Endodermal cell (in vitro differentiated cells): ENCODE measurements around the gene TAPT1. TPM values are rescaled to one million over a fixed set of nuclear protein-coding genes. Genes with fewer than 3 reads are reported as not detected.
A peak's percentile ranks its signal among the peaks of the same experiment; 100 is the strongest.

Experiments used
- DNase-seq: peaks from one replicate; pipeline ENCODE4 v3.0.0-alpha.2; 2017
- H3K27ac ChIP-seq: 2 replicates; pipeline ENCODE4 v1.5.1; 2013; ENCODE audit warnings: mild to moderate bottlenecking, low read depth, low read length, moderate library complexity
- H3K27me3 ChIP-seq: 2 replicates; pipeline ENCODE4 v1.6.1; 2013; ENCODE audit warnings: mild to moderate bottlenecking, low read length, moderate library complexity; ENCODE audit not compliant: insufficient read depth, control insufficient read depth, poor library complexity, severe bottlenecking
- H3K36me3 ChIP-seq: 2 replicates; pipeline ENCODE4 v1.7.0; 2013; ENCODE audit warnings: mild to moderate bottlenecking, low read length, moderate library complexity; ENCODE audit not compliant: control insufficient read depth, insufficient read depth
- H3K4me1 ChIP-seq: one replicate; pipeline ENCODE4 v1.7.0; 2013; ENCODE audit warnings: low read length; ENCODE audit not compliant: control insufficient read depth, insufficient read depth
- H3K4me3 ChIP-seq: 2 replicates; pipeline ENCODE4 v1.5.1; 2013; ENCODE audit warnings: mild to moderate bottlenecking, low read length, moderate library complexity
- H3K9ac ChIP-seq: 2 replicates; pipeline ENCODE4 v1.6.1; 2013; ENCODE audit warnings: mild to moderate bottlenecking, low read length, moderate library complexity; ENCODE audit not compliant: poor library complexity, severe bottlenecking; ENCODE audit errors: extremely low read depth
- H3K9me3 ChIP-seq: 2 replicates; pipeline ENCODE4 v1.6.1; 2013; ENCODE audit warnings: mild to moderate bottlenecking, low read length, moderate library complexity; ENCODE audit not compliant: control insufficient read depth
- H3K27ac Mint-ChIP-seq: 2 replicates; pipeline ENCODE4 v1.8.0; 2020; ENCODE audit warnings: mixed read lengths
- H3K27me3 Mint-ChIP-seq: 2 replicates; pipeline ENCODE4 v1.8.0; 2021; ENCODE audit warnings: mild to moderate bottlenecking, mixed read lengths; ENCODE audit not compliant: insufficient read depth
- H3K36me3 Mint-ChIP-seq: 2 replicates; pipeline ENCODE4 v1.8.0; 2020; ENCODE audit warnings: low read depth, mixed read lengths
- H3K4me1 Mint-ChIP-seq: 2 replicates; pipeline ENCODE4 v1.8.0; 2020; ENCODE audit warnings: mixed read lengths
- H3K4me3 Mint-ChIP-seq: 2 replicates; pipeline ENCODE4 v1.8.0; 2020; ENCODE audit warnings: mild to moderate bottlenecking, moderate library complexity, mixed read lengths
- H3K9me3 Mint-ChIP-seq: 2 replicates; pipeline ENCODE4 v1.8.0; 2020; ENCODE audit warnings: mild to moderate bottlenecking, mixed read lengths
- WGBS, 2 experiments: methylation state at CpG; one replicate each; pipeline versions ENCODE4 v1.1.5 to v1.1.7; 2013; ENCODE audit warnings: missing lambda C conversion rate in 2 of 2, mixed read lengths in 1 of 2; ENCODE audit not compliant: insufficient coverage in 1 of 2, insufficient read length in 1 of 2; 5-methylcytosine and 5-hydroxymethylcytosine counted together
- total RNA-seq, 2 donors: library from RNA; stranded (reverse); fragmentation: NEBNext Ultra II Directional in 1 of 2; extraction: Animal tissue kit (Norgen Biotek cat#: 25700) in 1 of 2; gene quantifications; 2 replicates in 1 of 2; 3 replicates in 1 of 2; pipeline ENCODE4 v1.2.1, GENCODE V29; 2021
- TF ChIP-seq, protein P1 (sequence below): fragments of 200-600 bp; sonication (generic); conservative IDR thresholded peaks from 2 replicates; pipeline ENCODE4 v1.5.0; 2021; ENCODE audit warnings: antibody characterized with exemption, mild to moderate bottlenecking

Gene TAPT1
- total RNA-seq, 2 donors from 2014 or later, result 19.8 to 22.6 TPM

- H3K27ac ChIP-seq, result no peak overlapping the region
- 19 to 45% methylated on average over 1 of the region's 1 CpG for WGBS, 2 experiments
- TF ChIP-seq, protein P1, sequence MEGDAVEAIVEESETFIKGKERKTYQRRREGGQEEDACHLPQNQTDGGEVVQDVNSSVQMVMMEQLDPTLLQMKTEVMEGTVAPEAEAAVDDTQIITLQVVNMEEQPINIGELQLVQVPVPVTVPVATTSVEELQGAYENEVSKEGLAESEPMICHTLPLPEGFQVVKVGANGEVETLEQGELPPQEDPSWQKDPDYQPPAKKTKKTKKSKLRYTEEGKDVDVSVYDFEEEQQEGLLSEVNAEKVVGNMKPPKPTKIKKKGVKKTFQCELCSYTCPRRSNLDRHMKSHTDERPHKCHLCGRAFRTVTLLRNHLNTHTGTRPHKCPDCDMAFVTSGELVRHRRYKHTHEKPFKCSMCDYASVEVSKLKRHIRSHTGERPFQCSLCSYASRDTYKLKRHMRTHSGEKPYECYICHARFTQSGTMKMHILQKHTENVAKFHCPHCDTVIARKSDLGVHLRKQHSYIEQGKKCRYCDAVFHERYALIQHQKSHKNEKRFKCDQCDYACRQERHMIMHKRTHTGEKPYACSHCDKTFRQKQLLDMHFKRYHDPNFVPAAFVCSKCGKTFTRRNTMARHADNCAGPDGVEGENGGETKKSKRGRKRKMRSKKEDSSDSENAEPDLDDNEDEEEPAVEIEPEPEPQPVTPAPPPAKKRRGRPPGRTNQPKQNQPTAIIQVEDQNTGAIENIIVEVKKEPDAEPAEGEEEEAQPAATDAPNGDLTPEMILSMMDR, result no peak
These were observed 19.0 kb upstream of the TAPT1 start for GRCh38 chr4:16245241-16245640.

GRCh38 chr4:16243285-16243684 lies 17.0 kb upstream of the TAPT1 start:
- peaks cover 8% of the 10 kb centered on the region for H3K27me3 ChIP-seq
- Mint-ChIP-seq H3K4me1 (peaks cover 29% of the 10 kb centered on the region), H3K27ac (no peak overlapping the region), H3K9me3 (peaks cover 19% of the 10 kb centered on the region), H3K4me3 (no peak overlapping the region), H3K36me3 (peaks cover 31% of the 10 kb centered on the region), H3K27me3 (peaks cover 11% of the 10 kb centered on the region)
- H3K4me1 ChIP-seq, result peaks cover 9% of the 10 kb centered on the region
- DNase-seq, result no peak
- TF ChIP-seq, protein P1, result no peak
- H3K9ac ChIP-seq, result no peak overlapping the region
- H3K27ac ChIP-seq, result no peak overlapping the region
- H3K9me3 ChIP-seq, result peaks cover 26% of the 10 kb centered on the region
- H3K4me3 ChIP-seq, result peak overlapping the region; percentile 60
- WGBS, 2 experiments, result 92 to 100% methylated on average over 4 of the region's 4 CpGs
- H3K36me3 ChIP-seq, result no peaks in the 10 kb centered on the region

More at GRCh38 chr4:16245241-16245640, 19.0 kb upstream of the TAPT1 start:
- no peak overlapping the region for H3K4me3 Mint-ChIP-seq
- peaks cover 35% of the 10 kb centered on the region for H3K36me3 Mint-ChIP-seq
- Histone ChIP-seq H3K4me1 (peaks cover 9% of the 10 kb centered on the region), H3K27me3 (peaks cover 8% of the 10 kb centered on the region), H3K9ac (no peak overlapping the region), H3K9me3 (peaks cover 26% of the 10 kb centered on the region), H3K36me3 (no peaks in the 10 kb centered on the region), H3K4me3 (peak overlapping the region; percentile 55)
- peaks cover 19% of the 10 kb centered on the region for H3K4me1 Mint-ChIP-seq
- peaks cover 19% of the 10 kb centered on the region for H3K9me3 Mint-ChIP-seq
- peak overlapping the region; percentile 11 for H3K27ac Mint-ChIP-seq
- DNase-seq, result no peak
- peaks cover 8% of the 10 kb centered on the region for H3K27me3 Mint-ChIP-seq

DNA sequence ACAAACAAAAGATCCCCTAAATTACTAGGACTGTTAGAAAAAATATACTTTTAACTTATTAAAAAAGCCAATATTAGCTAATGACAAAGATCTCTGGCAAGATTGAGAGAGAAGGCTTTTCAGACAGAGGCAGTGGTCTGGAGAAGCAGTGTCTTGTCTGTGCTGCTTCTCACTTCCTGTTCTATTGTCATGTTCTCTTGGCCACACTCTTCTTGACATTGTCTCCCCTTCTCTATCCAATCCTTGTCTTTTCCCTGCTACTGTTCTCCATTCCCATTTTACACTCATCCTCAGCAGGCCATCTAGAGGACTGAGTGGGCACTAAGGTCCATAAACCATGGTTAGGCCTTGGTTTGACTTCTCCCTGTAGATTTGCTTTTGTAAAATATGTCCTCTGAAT lies 14.0 kb upstream of the TAPT1 start:
- no peaks in the 10 kb centered on the region for H3K27me3 ChIP-seq
- peaks cover 19% of the 10 kb centered on the region for H3K36me3 Mint-ChIP-seq
- peaks cover 26% of the 10 kb centered on the region for H3K9me3 ChIP-seq
- H3K4me3 ChIP-seq, result no peak overlapping the region
- H3K27ac Mint-ChIP-seq, result no peak overlapping the region
- H3K27me3 Mint-ChIP-seq, result peaks cover 4% of the 10 kb centered on the region
- TF ChIP-seq, protein P1, result peak; percentile 38
- H3K9me3 Mint-ChIP-seq, result peaks cover 19% of the 10 kb centered on the region
- no peaks in the 10 kb centered on the region for H3K36me3 ChIP-seq
- no peak for DNase-seq
- H3K4me3 Mint-ChIP-seq, result no peak overlapping the region
- H3K4me1 ChIP-seq, result no peaks in the 10 kb centered on the region
- H3K4me1 Mint-ChIP-seq, result peaks cover 17% of the 10 kb centered on the region
- no peak overlapping the region for H3K9ac ChIP-seq
- no peak overlapping the region for H3K27ac ChIP-seq
